SK-N-SH (cell line): ENCODE data around the gene OGDH.
"Not testable (repeated sequence)": the region's sequence is repeated elsewhere in the genome, so short reads cannot be mapped to it uniquely, and the experiment has no call there.

Experiments
- EP300 ChIP-seq, 2 experiments: IDR thresholded peaks; 2 replicates each; pipeline versions ENCODE4 v1.4.0 to v1.6.1; 2012; ENCODE audit warnings: borderline replicate concordance in 1 of 2, low read depth in 1 of 2, low read length in 1 of 2
- EZH2phosphoT487 ChIP-seq: fragments of 200-600 bp; sonication (generic); IDR thresholded peaks from 2 replicates; pipeline ENCODE4 v1.6.1; 2017; ENCODE audit warnings: low read depth, mixed run types, mild to moderate bottlenecking, antibody characterized with exemption, moderate library complexity, borderline replicate concordance
- GABPA ChIP-seq: IDR thresholded peaks from 2 replicates; pipeline ENCODE4 v1.4.0; 2012; ENCODE audit warnings: low read depth, mild to moderate bottlenecking
- JUND ChIP-seq: IDR thresholded peaks from 2 replicates; pipeline ENCODE4 v1.4.0; 2012
- NFIC ChIP-seq: IDR thresholded peaks from 2 replicates; pipeline ENCODE4 v1.4.0; 2012; ENCODE audit warnings: borderline replicate concordance
- POLR2AphosphoS5 ChIP-seq: IDR thresholded peaks from 2 replicates; pipeline ENCODE4 v1.6.1; 2012; ENCODE audit warnings: low read depth, low read length
- TAF1 ChIP-seq: IDR thresholded peaks from 2 replicates; pipeline ENCODE4 v1.6.1; 2012; ENCODE audit warnings: low read depth, mild to moderate bottlenecking, low read length, moderate library complexity, borderline replicate concordance
- TEAD4 ChIP-seq: IDR thresholded peaks from 2 replicates; pipeline ENCODE4 v1.4.0; 2012; ENCODE audit warnings: mild to moderate bottlenecking, borderline replicate concordance; ENCODE audit not compliant: insufficient read depth
- YY1 ChIP-seq: IDR thresholded peaks from 2 replicates; pipeline ENCODE4 v1.4.0; 2012; ENCODE audit warnings: low read depth, mild to moderate bottlenecking
- TF ChIP-seq, protein P1 (sequence below): fragments of 200-600 bp; sonication (generic); IDR thresholded peaks from 2 replicates; pipeline ENCODE4 v1.6.1; 2017; ENCODE audit warnings: antibody characterized with exemption, mild to moderate bottlenecking, moderate library complexity
- TF ChIP-seq, protein P2 (sequence below): fragments of 150-350 bp; IDR thresholded peaks from 2 replicates; pipeline ENCODE4 v1.6.1; 2017; ENCODE audit warnings: antibody characterized with exemption, low read length, low read depth, borderline replicate concordance
- TF ChIP-seq, protein P3 (sequence below): IDR thresholded peaks from 2 replicates; pipeline ENCODE4 v1.6.1; 2012; ENCODE audit warnings: mild to moderate bottlenecking, low read depth, low read length, moderate library complexity
- TF ChIP-seq, protein P4 (sequence below): IDR thresholded peaks from 2 replicates; pipeline ENCODE4 v1.4.0; 2012; ENCODE audit warnings: low read depth, borderline replicate concordance

DNA sequence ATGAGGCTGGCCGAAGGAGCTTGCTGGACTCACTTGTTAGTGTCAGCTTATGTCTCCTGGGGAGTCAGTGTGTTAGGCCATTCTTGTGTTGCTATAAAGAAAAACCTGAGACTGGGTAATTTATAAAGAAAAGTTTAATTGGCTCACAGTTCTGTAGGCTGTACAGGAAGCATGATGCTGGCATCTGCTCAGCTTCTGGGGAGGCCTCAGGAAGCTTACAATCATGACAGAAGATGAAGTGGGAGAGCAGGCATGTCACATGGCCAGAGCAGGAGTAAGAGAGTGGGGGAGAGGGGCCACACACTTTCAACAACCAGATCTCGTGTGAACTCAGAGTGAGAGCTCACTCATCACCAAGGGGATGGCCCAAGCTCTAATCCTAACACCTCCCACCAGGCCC is 93.2 kb downstream of the OGDH start:
- TF ChIP-seq TAF1; POLR2AphosphoS5; YY1; EZH2phosphoT487; NFIC; EP300 (IDR thresholded peaks at IDR 0.05; ENCODE audit: borderline replicate concordance in 1 of 2, low read depth in 1 of 2, low read length in 1 of 2); JUND; GABPA; TEAD4: not testable (repeated sequence)
- TF ChIP-seq, protein P1, sequence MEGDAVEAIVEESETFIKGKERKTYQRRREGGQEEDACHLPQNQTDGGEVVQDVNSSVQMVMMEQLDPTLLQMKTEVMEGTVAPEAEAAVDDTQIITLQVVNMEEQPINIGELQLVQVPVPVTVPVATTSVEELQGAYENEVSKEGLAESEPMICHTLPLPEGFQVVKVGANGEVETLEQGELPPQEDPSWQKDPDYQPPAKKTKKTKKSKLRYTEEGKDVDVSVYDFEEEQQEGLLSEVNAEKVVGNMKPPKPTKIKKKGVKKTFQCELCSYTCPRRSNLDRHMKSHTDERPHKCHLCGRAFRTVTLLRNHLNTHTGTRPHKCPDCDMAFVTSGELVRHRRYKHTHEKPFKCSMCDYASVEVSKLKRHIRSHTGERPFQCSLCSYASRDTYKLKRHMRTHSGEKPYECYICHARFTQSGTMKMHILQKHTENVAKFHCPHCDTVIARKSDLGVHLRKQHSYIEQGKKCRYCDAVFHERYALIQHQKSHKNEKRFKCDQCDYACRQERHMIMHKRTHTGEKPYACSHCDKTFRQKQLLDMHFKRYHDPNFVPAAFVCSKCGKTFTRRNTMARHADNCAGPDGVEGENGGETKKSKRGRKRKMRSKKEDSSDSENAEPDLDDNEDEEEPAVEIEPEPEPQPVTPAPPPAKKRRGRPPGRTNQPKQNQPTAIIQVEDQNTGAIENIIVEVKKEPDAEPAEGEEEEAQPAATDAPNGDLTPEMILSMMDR: not testable (repeated sequence)
- TF ChIP-seq, protein P2, sequence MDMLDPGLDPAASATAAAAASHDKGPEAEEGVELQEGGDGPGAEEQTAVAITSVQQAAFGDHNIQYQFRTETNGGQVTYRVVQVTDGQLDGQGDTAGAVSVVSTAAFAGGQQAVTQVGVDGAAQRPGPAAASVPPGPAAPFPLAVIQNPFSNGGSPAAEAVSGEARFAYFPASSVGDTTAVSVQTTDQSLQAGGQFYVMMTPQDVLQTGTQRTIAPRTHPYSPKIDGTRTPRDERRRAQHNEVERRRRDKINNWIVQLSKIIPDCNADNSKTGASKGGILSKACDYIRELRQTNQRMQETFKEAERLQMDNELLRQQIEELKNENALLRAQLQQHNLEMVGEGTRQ: not testable (repeated sequence)
- TF ChIP-seq, protein P3, sequence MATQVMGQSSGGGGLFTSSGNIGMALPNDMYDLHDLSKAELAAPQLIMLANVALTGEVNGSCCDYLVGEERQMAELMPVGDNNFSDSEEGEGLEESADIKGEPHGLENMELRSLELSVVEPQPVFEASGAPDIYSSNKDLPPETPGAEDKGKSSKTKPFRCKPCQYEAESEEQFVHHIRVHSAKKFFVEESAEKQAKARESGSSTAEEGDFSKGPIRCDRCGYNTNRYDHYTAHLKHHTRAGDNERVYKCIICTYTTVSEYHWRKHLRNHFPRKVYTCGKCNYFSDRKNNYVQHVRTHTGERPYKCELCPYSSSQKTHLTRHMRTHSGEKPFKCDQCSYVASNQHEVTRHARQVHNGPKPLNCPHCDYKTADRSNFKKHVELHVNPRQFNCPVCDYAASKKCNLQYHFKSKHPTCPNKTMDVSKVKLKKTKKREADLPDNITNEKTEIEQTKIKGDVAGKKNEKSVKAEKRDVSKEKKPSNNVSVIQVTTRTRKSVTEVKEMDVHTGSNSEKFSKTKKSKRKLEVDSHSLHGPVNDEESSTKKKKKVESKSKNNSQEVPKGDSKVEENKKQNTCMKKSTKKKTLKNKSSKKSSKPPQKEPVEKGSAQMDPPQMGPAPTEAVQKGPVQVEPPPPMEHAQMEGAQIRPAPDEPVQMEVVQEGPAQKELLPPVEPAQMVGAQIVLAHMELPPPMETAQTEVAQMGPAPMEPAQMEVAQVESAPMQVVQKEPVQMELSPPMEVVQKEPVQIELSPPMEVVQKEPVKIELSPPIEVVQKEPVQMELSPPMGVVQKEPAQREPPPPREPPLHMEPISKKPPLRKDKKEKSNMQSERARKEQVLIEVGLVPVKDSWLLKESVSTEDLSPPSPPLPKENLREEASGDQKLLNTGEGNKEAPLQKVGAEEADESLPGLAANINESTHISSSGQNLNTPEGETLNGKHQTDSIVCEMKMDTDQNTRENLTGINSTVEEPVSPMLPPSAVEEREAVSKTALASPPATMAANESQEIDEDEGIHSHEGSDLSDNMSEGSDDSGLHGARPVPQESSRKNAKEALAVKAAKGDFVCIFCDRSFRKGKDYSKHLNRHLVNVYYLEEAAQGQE: not testable (repeated sequence)
- TF ChIP-seq, protein P4, sequence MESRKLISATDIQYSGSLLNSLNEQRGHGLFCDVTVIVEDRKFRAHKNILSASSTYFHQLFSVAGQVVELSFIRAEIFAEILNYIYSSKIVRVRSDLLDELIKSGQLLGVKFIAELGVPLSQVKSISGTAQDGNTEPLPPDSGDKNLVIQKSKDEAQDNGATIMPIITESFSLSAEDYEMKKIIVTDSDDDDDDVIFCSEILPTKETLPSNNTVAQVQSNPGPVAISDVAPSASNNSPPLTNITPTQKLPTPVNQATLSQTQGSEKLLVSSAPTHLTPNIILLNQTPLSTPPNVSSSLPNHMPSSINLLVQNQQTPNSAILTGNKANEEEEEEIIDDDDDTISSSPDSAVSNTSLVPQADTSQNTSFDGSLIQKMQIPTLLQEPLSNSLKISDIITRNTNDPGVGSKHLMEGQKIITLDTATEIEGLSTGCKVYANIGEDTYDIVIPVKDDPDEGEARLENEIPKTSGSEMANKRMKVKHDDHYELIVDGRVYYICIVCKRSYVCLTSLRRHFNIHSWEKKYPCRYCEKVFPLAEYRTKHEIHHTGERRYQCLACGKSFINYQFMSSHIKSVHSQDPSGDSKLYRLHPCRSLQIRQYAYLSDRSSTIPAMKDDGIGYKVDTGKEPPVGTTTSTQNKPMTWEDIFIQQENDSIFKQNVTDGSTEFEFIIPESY: not testable (repeated sequence)
